ENCODE results near the gene NEFH. TPM values are rescaled to one million over a fixed set of nuclear protein-coding genes. Genes with fewer than 3 reads are reported as not detected.

The NEFH gene
- total and polyA plus RNA-seq, 4 donors, result 0.22 to 0.71 (median 0.56) TPM

DNA sequence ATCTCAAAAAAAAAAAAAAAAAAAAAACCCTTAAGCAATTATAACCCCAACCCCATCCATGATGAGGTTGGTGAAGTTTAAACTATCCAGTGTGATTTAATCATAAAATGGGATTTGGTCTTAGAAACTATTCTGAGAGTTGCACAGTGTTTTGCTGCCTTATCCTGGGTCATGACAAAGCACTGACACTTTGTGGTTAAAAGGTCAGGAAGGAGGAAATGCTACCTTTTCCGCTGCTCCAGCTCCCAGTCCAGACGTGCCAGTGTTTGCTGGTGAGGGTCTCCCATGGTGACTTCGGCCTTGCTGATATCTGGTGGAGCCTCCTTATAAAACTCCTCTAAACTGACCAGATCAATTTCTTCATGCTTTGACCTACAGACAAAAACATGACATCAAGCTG is 59.1 kb downstream of the NEFH start:
- Histone ChIP-seq H3K9me3 (ENCODE audit: control insufficient read depth in 4 of 4, insufficient read depth in 3 of 4, low read length in 3 of 4) (no peaks in the 10 kb centered on the region), H3K27me3 (ENCODE audit: control insufficient read depth in 3 of 3, insufficient read depth in 3 of 3, low read length in 2 of 3) (no peaks in the 10 kb centered on the region), H3K9ac (ENCODE audit: insufficient read depth in 1 of 2, low read length in 2 of 2) (no peak overlapping the region), H3K4me3 (no peak overlapping the region), H3K27ac (ENCODE audit: low read depth in 1 of 2, low read length in 1 of 2) (no peak overlapping the region), H3K36me3 (ENCODE audit: control insufficient read depth in 4 of 4, insufficient read depth in 4 of 4, low read length in 4 of 4) (peaks cover 31 to 50% (median 35%) of the 10 kb centered on the region in 4 donors), H3K4me1 (ENCODE audit: control insufficient read depth in 5 of 5, insufficient read depth in 5 of 5, low read length in 5 of 5) (no peaks in the 10 kb centered on the region)
- 68 to 80% methylated on average over 3 of the region's 3 CpGs for WGBS, 2 donors
- DNase-seq (no peak), ATAC-seq (ENCODE audit: insufficient read depth, low FRiP score) (no peak)
- TF ChIP-seq, protein P1, sequence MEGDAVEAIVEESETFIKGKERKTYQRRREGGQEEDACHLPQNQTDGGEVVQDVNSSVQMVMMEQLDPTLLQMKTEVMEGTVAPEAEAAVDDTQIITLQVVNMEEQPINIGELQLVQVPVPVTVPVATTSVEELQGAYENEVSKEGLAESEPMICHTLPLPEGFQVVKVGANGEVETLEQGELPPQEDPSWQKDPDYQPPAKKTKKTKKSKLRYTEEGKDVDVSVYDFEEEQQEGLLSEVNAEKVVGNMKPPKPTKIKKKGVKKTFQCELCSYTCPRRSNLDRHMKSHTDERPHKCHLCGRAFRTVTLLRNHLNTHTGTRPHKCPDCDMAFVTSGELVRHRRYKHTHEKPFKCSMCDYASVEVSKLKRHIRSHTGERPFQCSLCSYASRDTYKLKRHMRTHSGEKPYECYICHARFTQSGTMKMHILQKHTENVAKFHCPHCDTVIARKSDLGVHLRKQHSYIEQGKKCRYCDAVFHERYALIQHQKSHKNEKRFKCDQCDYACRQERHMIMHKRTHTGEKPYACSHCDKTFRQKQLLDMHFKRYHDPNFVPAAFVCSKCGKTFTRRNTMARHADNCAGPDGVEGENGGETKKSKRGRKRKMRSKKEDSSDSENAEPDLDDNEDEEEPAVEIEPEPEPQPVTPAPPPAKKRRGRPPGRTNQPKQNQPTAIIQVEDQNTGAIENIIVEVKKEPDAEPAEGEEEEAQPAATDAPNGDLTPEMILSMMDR (IDR thresholded peaks at IDR 0.05; ENCODE audit: control extremely low read depth, extremely low read depth), result no peak

Other genes with a start within 250 kb of the NEFH start
- gene RHBDD3, start 212.2 kb upstream of the NEFH start, total RNA-seq, result 10 to 100 TPM; 14.2 to 32.0 TPM
- 10 to 100 TPM; 33.5 to 38.2 TPM for gene RHBDD3, start 212.2 kb upstream of the NEFH start, polyA plus RNA-seq
- gene EWSR1, start 211.9 kb upstream of the NEFH start, total RNA-seq, result 100 to 1,000 TPM; 162 to 215 TPM
- gene EWSR1, start 211.9 kb upstream of the NEFH start, polyA plus RNA-seq, result 100 to 1,000 TPM; 115 to 174 TPM
- gene GAS2L1, start 173.6 kb upstream of the NEFH start, total RNA-seq, result 10 to 100 TPM in 1 of 2 donors, 1 to 10 TPM in 1; 3.8 to 40.1 TPM
- gene GAS2L1, start 173.6 kb upstream of the NEFH start, polyA plus RNA-seq, result 10 to 100 TPM; 11.8 to 20.7 TPM
- 1 to 10 TPM in 1 of 2 donors, not detected in 1; 3.3 TPM for gene RASL10A, start 164.5 kb upstream of the NEFH start, total RNA-seq
- gene RASL10A, start 164.5 kb upstream of the NEFH start, polyA plus RNA-seq, result 1 to 10 TPM in 1 of 2 donors, under 1 TPM in 1; 0.71 to 2.0 TPM
- 10 to 100 TPM; 37.1 to 97.9 TPM for gene AP1B1, start 91.6 kb upstream of the NEFH start, total RNA-seq
- gene AP1B1, start 91.6 kb upstream of the NEFH start, polyA plus RNA-seq, result 10 to 100 TPM; 32.7 to 62.9 TPM
- not detected for gene RFPL1, start 41.6 kb upstream of the NEFH start, total RNA-seq
- not detected for gene RFPL1, start 41.6 kb upstream of the NEFH start, polyA plus RNA-seq
- gene THOC5, start 73.5 kb downstream of the NEFH start, total RNA-seq, result 10 to 100 TPM; 34.3 to 51.8 TPM
- gene THOC5, start 73.5 kb downstream of the NEFH start, polyA plus RNA-seq, result 10 to 100 TPM; 21.0 to 21.4 TPM
- 10 to 100 TPM; 24.6 to 35.2 TPM for gene NIPSNAP1, start 100.9 kb downstream of the NEFH start, total RNA-seq
- 10 to 100 TPM; 19.0 to 23.2 TPM for gene NIPSNAP1, start 100.9 kb downstream of the NEFH start, polyA plus RNA-seq
- gene NF2, start 123.4 kb downstream of the NEFH start, total RNA-seq, result 10 to 100 TPM; 19.4 to 49.7 TPM
- 10 to 100 TPM in 1 of 2 donors, 1 to 10 TPM in 1; 8.9 to 13.2 TPM for gene NF2, start 123.4 kb downstream of the NEFH start, polyA plus RNA-seq
- gene CABP7, start 239.8 kb downstream of the NEFH start, total RNA-seq, result under 1 TPM in 1 of 2 donors, not detected in 1; 0.06 TPM
- under 1 TPM; 0.05 to 0.12 TPM for gene CABP7, start 239.8 kb downstream of the NEFH start, polyA plus RNA-seq